GF-D8 (cell line): ENCODE measurements around the gene DYNLT4.

Source experiments
- DNase-seq: peaks from one replicate; lab custom pipeline; 2025; lab: John Stamatoyannopoulos, UW

The DYNLT4 gene

DNA sequence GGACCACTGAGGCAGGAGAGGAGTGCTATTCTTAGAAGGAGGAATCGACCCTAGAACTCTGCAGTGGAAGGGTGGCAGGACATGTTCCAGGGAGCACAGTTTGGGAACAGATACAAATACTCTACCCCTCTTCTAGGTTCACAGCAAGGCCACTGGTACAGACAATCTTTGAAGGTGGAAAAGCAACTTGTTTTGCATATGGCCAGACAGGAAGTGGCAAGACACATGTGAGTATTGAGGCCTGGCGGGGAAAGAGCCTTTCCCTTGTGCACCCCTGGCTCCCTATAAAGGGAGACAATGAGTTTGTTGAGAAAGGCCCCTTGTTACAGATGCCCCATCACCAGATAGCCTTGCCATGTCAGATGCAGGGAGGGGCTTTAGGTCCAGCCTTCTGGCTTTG is 49.7 kb downstream of the DYNLT4 start:
- DNase-seq = no peak
